HL-60 (cell line): ENCODE results near the gene NR1H4.

ENCODE experiments used
- DNase-seq, 2 experiments: peaks; one replicate each; pipeline ENCODE4 v3.0.0-alpha.2; 2010 to 2020; ENCODE audit warnings: low read depth in 1 of 2, low spot score in 1 of 2
- H3K27ac ChIP-seq: fragments of 250-450 bp; sonication (Bioruptor Pico); replicated peaks from 2 replicates; pipeline ENCODE4 v1.5.1; 2020; ENCODE audit warnings: mild to moderate bottlenecking, moderate library complexity
- H3K27me3 ChIP-seq: fragments of 250-450 bp; sonication (Bioruptor Pico); 2 replicates; pipeline ENCODE4 v1.5.1; 2021; ENCODE audit warnings: mild to moderate bottlenecking, moderate library complexity; ENCODE audit not compliant: insufficient read depth, poor library complexity, severe bottlenecking
- H3K4me3 ChIP-seq: replicated peaks from 2 replicates; pipeline ENCODE4 v1.5.1; 2011; ENCODE audit warnings: mild to moderate bottlenecking, control low read depth, low read length; ENCODE audit not compliant: insufficient read depth
- CTCF ChIP-seq: IDR thresholded peaks from one replicate; pipeline ENCODE4 v1.5.1; 2011; ENCODE audit warnings: low read length, control low read depth, inconsistent platforms; ENCODE audit not compliant: insufficient read depth
- GABPA ChIP-seq: IDR thresholded peaks from 2 replicates; pipeline ENCODE4 v1.6.1; 2012; ENCODE audit warnings: low read depth
- POLR2AphosphoS5 ChIP-seq: IDR thresholded peaks from 2 replicates; pipeline ENCODE4 v1.6.1; 2012; ENCODE audit warnings: low read depth
- SPI1 ChIP-seq: IDR thresholded peaks from 2 replicates; pipeline ENCODE4 v1.6.1; 2012; ENCODE audit warnings: low read depth, mild to moderate bottlenecking, borderline replicate concordance
- TF ChIP-seq, protein P1 (sequence below): IDR thresholded peaks from 2 replicates; pipeline ENCODE4 v1.6.1; 2012; ENCODE audit warnings: low read depth; ENCODE audit not compliant: insufficient replicate concordance

NR1H4 gene

DNA sequence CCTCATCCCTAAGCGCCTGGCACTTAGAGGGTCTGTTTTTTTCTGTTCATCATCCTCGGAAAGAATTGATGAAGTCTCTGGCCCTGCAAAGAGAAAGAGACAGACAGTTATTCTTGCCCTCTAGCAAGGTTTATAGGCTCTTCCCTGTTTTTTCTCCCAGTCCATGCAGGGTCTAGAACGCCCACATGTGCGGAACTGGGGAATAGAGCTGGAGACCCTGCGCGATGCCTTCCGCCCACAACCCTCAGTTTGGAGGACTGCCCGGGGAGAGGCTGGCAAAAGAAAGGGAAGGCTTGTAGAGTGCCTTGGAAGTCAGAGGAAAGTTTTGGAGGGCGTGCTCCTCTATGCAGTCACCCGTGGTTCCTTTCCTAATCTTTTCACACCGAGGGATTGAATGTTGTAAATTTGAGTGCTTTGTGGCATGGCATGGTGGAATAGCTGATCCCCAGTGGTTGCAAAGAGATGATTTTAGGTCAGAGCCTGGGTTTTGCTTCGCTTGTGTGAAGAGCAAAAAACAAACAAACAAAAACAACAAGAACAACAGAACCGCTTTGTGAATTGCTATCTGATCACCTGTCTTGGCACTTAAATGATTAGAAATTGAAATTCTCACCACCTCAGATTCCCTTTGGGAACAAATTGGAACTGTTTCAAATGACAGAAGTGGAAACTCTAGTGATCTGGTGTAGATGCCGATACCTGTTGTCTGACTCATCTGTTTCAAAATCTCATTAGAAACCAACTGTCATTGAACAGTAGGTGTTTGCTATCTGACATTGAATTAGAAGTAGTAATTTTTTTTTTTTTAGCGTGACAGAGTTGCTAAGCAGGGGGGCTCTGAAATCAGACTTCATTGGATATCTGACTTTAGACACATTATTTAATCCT lies 100.8 kb downstream of the NR1H4 start:
- DNase-seq, result no peak
- Histone ChIP-seq H3K27ac (no peak overlapping the region), H3K4me3 (peak overlapping the region; percentile 71), H3K27me3 (peaks cover 15% of the 10 kb centered on the region)
- no peak for TF ChIP-seq SPI1
- TF ChIP-seq, protein P1, sequence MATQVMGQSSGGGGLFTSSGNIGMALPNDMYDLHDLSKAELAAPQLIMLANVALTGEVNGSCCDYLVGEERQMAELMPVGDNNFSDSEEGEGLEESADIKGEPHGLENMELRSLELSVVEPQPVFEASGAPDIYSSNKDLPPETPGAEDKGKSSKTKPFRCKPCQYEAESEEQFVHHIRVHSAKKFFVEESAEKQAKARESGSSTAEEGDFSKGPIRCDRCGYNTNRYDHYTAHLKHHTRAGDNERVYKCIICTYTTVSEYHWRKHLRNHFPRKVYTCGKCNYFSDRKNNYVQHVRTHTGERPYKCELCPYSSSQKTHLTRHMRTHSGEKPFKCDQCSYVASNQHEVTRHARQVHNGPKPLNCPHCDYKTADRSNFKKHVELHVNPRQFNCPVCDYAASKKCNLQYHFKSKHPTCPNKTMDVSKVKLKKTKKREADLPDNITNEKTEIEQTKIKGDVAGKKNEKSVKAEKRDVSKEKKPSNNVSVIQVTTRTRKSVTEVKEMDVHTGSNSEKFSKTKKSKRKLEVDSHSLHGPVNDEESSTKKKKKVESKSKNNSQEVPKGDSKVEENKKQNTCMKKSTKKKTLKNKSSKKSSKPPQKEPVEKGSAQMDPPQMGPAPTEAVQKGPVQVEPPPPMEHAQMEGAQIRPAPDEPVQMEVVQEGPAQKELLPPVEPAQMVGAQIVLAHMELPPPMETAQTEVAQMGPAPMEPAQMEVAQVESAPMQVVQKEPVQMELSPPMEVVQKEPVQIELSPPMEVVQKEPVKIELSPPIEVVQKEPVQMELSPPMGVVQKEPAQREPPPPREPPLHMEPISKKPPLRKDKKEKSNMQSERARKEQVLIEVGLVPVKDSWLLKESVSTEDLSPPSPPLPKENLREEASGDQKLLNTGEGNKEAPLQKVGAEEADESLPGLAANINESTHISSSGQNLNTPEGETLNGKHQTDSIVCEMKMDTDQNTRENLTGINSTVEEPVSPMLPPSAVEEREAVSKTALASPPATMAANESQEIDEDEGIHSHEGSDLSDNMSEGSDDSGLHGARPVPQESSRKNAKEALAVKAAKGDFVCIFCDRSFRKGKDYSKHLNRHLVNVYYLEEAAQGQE, result no peak
- TF ChIP-seq GABPA, result no peak
- TF ChIP-seq CTCF, result no peak
- no peak for TF ChIP-seq POLR2AphosphoS5

- H3K27ac ChIP-seq, result no peak overlapping the region
- no peak overlapping the region for H3K4me3 ChIP-seq
- H3K27me3 ChIP-seq, result peaks cover 15% of the 10 kb centered on the region
- DNase-seq, result peak in 1 of 2 experiments; percentile 65
- TF ChIP-seq GABPA, result no peak
- TF ChIP-seq CTCF, result no peak
- no peak for TF ChIP-seq POLR2AphosphoS5
- TF ChIP-seq, protein P1, result no peak
- TF ChIP-seq SPI1, result no peak
Measured at GRCh38 chr12:100576331-100577036, 102.8 kb downstream of the NR1H4 start.

- TF ChIP-seq, protein P1, result no peak
- TF ChIP-seq SPI1 (no peak), CTCF (no peak), GABPA (no peak), POLR2AphosphoS5 (no peak)
- Histone ChIP-seq H3K27ac (no peak overlapping the region), H3K27me3 (peaks cover 12% of the 10 kb centered on the region), H3K4me3 (no peak overlapping the region)
- no peak for DNase-seq
Measured at GRCh38 chr12:100578923-100579322, 105.3 kb downstream of the NR1H4 start.
